ENCODE results near the gene KIR2DL3.
"Not testable (repeated sequence)": the region's sequence is repeated elsewhere in the genome, so short reads cannot be mapped to it uniquely, and the experiment has no call there.

KIR2DL3 gene

GRCh38 chr19:54738306-54738705 is at the start of gene KIR2DL3:
TSS of gene KIR2DL3 (plus strand) at chr19:54738513. CDS start at chr19:54738546, 33 bp downstream.
- H3K36me3 ChIP-seq (ENCODE audit: low read length); H3K9me3 ChIP-seq (ENCODE audit: insufficient read depth, low read length); H4K20me1 ChIP-seq (ENCODE audit: low read depth, low read length): not testable (repeated sequence)

GRCh38 chr19:54691582-54692297 is 46.6 kb upstream of the KIR2DL3 start:
- no peak overlapping the region for H3K9ac ChIP-seq (ENCODE audit: low read length)
- H3F3A ChIP-seq (ENCODE audit: insufficient read depth) = no peaks in the 10 kb centered on the region
- no peaks in the 10 kb centered on the region for H3K9me2 ChIP-seq (replicated peaks; ENCODE audit: insufficient read depth, low read length)
- no peaks in the 10 kb centered on the region for H3K9me3 ChIP-seq (ENCODE audit: insufficient read depth, low read length)
- no peak overlapping the region for H3K27ac ChIP-seq (ENCODE audit: low read depth, low read length)
- no peak for TF ChIP-seq CTCF (IDR thresholded peaks at IDR 0.05; ENCODE audit: insufficient read depth, low read length, poor library complexity, severe bottlenecking)
- TF ChIP-seq EZH2phosphoT487 (conservative IDR thresholded peaks at IDR 0.05; ENCODE audit: low read length) = no peak
- no peaks in the 10 kb centered on the region for H3K79me2 ChIP-seq (ENCODE audit: insufficient read depth, low read length)
- H3K36me3 ChIP-seq (ENCODE audit: low read length) = no peaks in the 10 kb centered on the region
- no peaks in the 10 kb centered on the region for H4K20me1 ChIP-seq (ENCODE audit: low read depth, low read length)
- H2AFZ ChIP-seq (ENCODE audit: low read depth, low read length, severe bottlenecking) = no peak overlapping the region
- H3K4me2 ChIP-seq (ENCODE audit: low read depth, low read length, poor library complexity, severe bottlenecking) = no peak overlapping the region
- H3K4me3 ChIP-seq (ENCODE audit: insufficient read depth, low read length, poor library complexity, severe bottlenecking) = no peak overlapping the region
- H3K27me3 ChIP-seq (ENCODE audit: low read length) = no peaks in the 10 kb centered on the region

More at GRCh38 chr19:54738306-54738705, at the start of gene KIR2DL3:
- not testable (repeated sequence) for H2AFZ ChIP-seq (ENCODE audit: low read depth, low read length, severe bottlenecking); H3K79me2 ChIP-seq (ENCODE audit: insufficient read depth, low read length); H3K27ac ChIP-seq (ENCODE audit: low read depth, low read length); H3F3A ChIP-seq (ENCODE audit: insufficient read depth); H3K9me2 ChIP-seq (replicated peaks; ENCODE audit: insufficient read depth, low read length); H3K27me3 ChIP-seq (ENCODE audit: low read length); H3K4me3 ChIP-seq (ENCODE audit: insufficient read depth, low read length, poor library complexity, severe bottlenecking); H3K9ac ChIP-seq (ENCODE audit: low read length); H3K4me2 ChIP-seq (ENCODE audit: low read depth, low read length, poor library complexity, severe bottlenecking)

- H3K4me2 ChIP-seq (ENCODE audit: low read depth, low read length, poor library complexity, severe bottlenecking) = no peak overlapping the region
- H3F3A ChIP-seq (ENCODE audit: insufficient read depth) = no peaks in the 10 kb centered on the region
- no peaks in the 10 kb centered on the region for H3K36me3 ChIP-seq (ENCODE audit: low read length)
- no peaks in the 10 kb centered on the region for H3K9me2 ChIP-seq (replicated peaks; ENCODE audit: insufficient read depth, low read length)
- no peak overlapping the region for H3K4me3 ChIP-seq (ENCODE audit: insufficient read depth, low read length, poor library complexity, severe bottlenecking)
- no peak overlapping the region for H3K9ac ChIP-seq (ENCODE audit: low read length)
- no peak overlapping the region for H2AFZ ChIP-seq (ENCODE audit: low read depth, low read length, severe bottlenecking)
- no peaks in the 10 kb centered on the region for H3K9me3 ChIP-seq (ENCODE audit: insufficient read depth, low read length)
- H4K20me1 ChIP-seq (ENCODE audit: low read depth, low read length) = no peaks in the 10 kb centered on the region
- H3K27me3 ChIP-seq (ENCODE audit: low read length) = no peaks in the 10 kb centered on the region
- TF ChIP-seq EZH2phosphoT487 (conservative IDR thresholded peaks at IDR 0.05; ENCODE audit: low read length) (no peak), CTCF (IDR thresholded peaks at IDR 0.05; ENCODE audit: insufficient read depth, low read length, poor library complexity, severe bottlenecking) (no peak)
- H3K79me2 ChIP-seq (ENCODE audit: insufficient read depth, low read length) = no peaks in the 10 kb centered on the region
- no peak overlapping the region for H3K27ac ChIP-seq (ENCODE audit: low read depth, low read length)
These were observed 46.1 kb upstream of the KIR2DL3 start for GRCh38 chr19:54692298-54692615.

DNA sequence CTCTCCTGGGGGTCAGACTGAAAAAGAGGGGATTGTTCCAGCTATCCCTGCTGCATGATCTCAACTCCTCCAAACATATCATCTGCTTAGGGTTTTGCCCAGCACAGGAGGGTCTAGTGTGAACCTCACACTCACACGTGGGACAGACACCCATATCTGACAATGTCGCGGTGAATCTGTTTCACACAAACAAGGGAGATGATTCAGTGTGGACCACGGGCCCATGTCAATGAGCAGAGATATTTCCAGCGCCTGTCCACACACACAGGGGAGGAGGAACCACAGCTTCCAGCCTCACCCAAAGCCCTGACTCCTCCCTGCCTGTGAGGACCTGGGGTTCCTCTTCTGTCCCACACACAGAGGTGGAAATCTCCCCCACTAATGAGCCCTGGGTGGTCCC is 43.7 kb upstream of the KIR2DL3 start:
- H3K27me3 ChIP-seq (ENCODE audit: low read length) = no peaks in the 10 kb centered on the region
- no peaks in the 10 kb centered on the region for H3K36me3 ChIP-seq (ENCODE audit: low read length)
- TF ChIP-seq EZH2phosphoT487 (conservative IDR thresholded peaks at IDR 0.05; ENCODE audit: low read length) (no peak), CTCF (IDR thresholded peaks at IDR 0.05; ENCODE audit: insufficient read depth, low read length, poor library complexity, severe bottlenecking) (no peak)
- no peak overlapping the region for H3K27ac ChIP-seq (ENCODE audit: low read depth, low read length)
- no peaks in the 10 kb centered on the region for H4K20me1 ChIP-seq (ENCODE audit: low read depth, low read length)
- H3K4me2 ChIP-seq (ENCODE audit: low read depth, low read length, poor library complexity, severe bottlenecking) = no peak overlapping the region
- no peak overlapping the region for H3K9ac ChIP-seq (ENCODE audit: low read length)
- no peaks in the 10 kb centered on the region for H3K79me2 ChIP-seq (ENCODE audit: insufficient read depth, low read length)
- no peaks in the 10 kb centered on the region for H3K9me3 ChIP-seq (ENCODE audit: insufficient read depth, low read length)
- no peaks in the 10 kb centered on the region for H3K9me2 ChIP-seq (replicated peaks; ENCODE audit: insufficient read depth, low read length)
- H2AFZ ChIP-seq (ENCODE audit: low read depth, low read length, severe bottlenecking) = no peak overlapping the region
- H3K4me3 ChIP-seq (ENCODE audit: insufficient read depth, low read length, poor library complexity, severe bottlenecking) = no peak overlapping the region
- H3F3A ChIP-seq (ENCODE audit: insufficient read depth) = no peaks in the 10 kb centered on the region
